A549 (cell line): ENCODE data around the gene PTGDS. TPM values are rescaled to one million over a fixed set of nuclear protein-coding genes. Genes with fewer than 3 reads are reported as not detected.

Experiments
- ATAC-seq, 2 experiments: fragments of 200-7000 bp in 1 of 2; fragments of >200 bp in 1 of 2; cut with Nextera tagmentation in 1 of 2; cut with Tn5 transposase in 1 of 2; 3 replicates each; pipeline versions ENCODE4 v1.8.0 to v1.9.1; 2018 to 2020; ENCODE audit warnings: mild to moderate bottlenecking in 1 of 2, moderate library complexity in 1 of 2
- CTCF ChIA-PET: fragments of 300-600 bp; sonication (Branson Sonifier 250); formaldehyde crosslinking; extraction: SDS; loops from one replicate; lab custom pipeline; 2021; ENCODE audit warnings: antibody characterized with exemption, inconsistent platforms; lab: Yijun Ruan, JAX
- POLR2A ChIA-PET: fragments of 350-600 bp; formaldehyde crosslinking; extraction: SDS; loops from one replicate; lab custom pipeline; 2021; ENCODE audit warnings: antibody characterized with exemption, inconsistent platforms; lab: Yijun Ruan, JAX
- DNase-seq, 2 experiments: peaks; one replicate each; pipeline versions ENCODE4 v3.0.0 to v3.0.0-alpha.2; 2011 to 2016; ENCODE audit warnings: low read depth in 1 of 2, low spot score in 1 of 2
- FAIRE-seq: peaks from 2 replicates; lab custom pipeline; 2011; peaks lifted over from hg19 to GRCh38; lab: Jason Lieb, UNC
- H3K27ac ChIP-seq, 2 experiments: fragments of >200 bp; sonication (Bioruptor Twin); formaldehyde crosslinking; 3 replicates each; pipeline ENCODE4 v1.5.1; 2016 to 2017
- H3K4me1 ChIP-seq: fragments of >200 bp; sonication (Bioruptor Twin); formaldehyde crosslinking; 3 replicates; pipeline ENCODE4 v1.6.1; 2016
- H3K4me2 ChIP-seq: fragments of >200 bp; sonication (Bioruptor Twin); formaldehyde crosslinking; 3 replicates; pipeline ENCODE4 v1.6.1; 2016
- H3K4me3 ChIP-seq: fragments of >200 bp; sonication (Bioruptor Twin); formaldehyde crosslinking; 3 replicates; pipeline ENCODE4 v1.5.1; 2016
- H3K9me3 ChIP-seq: fragments of >200 bp; sonication (Bioruptor Twin); formaldehyde crosslinking; 3 replicates; pipeline ENCODE4 v1.6.1; 2016
- BCL3 ChIP-seq: fragments of >200 bp; sonication (Bioruptor Twin); formaldehyde crosslinking; IDR thresholded peaks from 3 replicates; pipeline ENCODE4 v1.6.1; 2016
- BHLHE40 ChIP-seq: IDR thresholded peaks from 2 replicates; pipeline ENCODE4 v1.6.1; 2012; ENCODE audit warnings: low read depth, low read length, inconsistent platforms
- CHD4 ChIP-seq: fragments of 200-600 bp; sonication (generic); IDR thresholded peaks from 2 replicates; pipeline ENCODE4 v1.6.1; 2016; ENCODE audit warnings: antibody characterized with exemption, mild to moderate bottlenecking, borderline replicate concordance
- EHMT2 ChIP-seq: fragments of 200-600 bp; sonication (generic); IDR thresholded peaks from 2 replicates; pipeline ENCODE4 v1.6.1; 2016; ENCODE audit warnings: antibody characterized with exemption, low read depth, mild to moderate bottlenecking, moderate library complexity
- EP300 ChIP-seq, 2 experiments: fragments of >200 bp; sonication (Bioruptor Twin); formaldehyde crosslinking; IDR thresholded peaks; 2 replicates in 1 of 2; 3 replicates in 1 of 2; pipeline ENCODE4 v1.6.1; 2016 to 2017
- ESRRA ChIP-seq: fragments of 150-350 bp; IDR thresholded peaks from 2 replicates; pipeline ENCODE4 v1.6.1; 2014; ENCODE audit warnings: mild to moderate bottlenecking, low read length, borderline replicate concordance
- FOSB ChIP-seq: fragments of 250-450 bp; sonication (Bioruptor Pico); IDR thresholded peaks from 2 replicates; pipeline ENCODE4 v1.5.0; 2020; ENCODE audit warnings: mild to moderate bottlenecking, moderate library complexity
- HEYL ChIP-seq: fragments of 250-450 bp; sonication (Bioruptor Pico); IDR thresholded peaks from 2 replicates; pipeline ENCODE4 v1.8.0; 2021; ENCODE audit warnings: mild to moderate bottlenecking, moderate library complexity
- HOXA7 ChIP-seq: fragments of 250-450 bp; sonication (Bioruptor Pico); IDR thresholded peaks from 2 replicates; pipeline ENCODE4 v1.5.0; 2020; ENCODE audit warnings: mild to moderate bottlenecking, moderate library complexity
- JUNB ChIP-seq: fragments of >200 bp; sonication (Bioruptor Twin); formaldehyde crosslinking; IDR thresholded peaks from 2 replicates; pipeline ENCODE4 v1.6.1; 2016
- NFE2L2 ChIP-seq: fragments of 150-350 bp; conservative IDR thresholded peaks from 2 replicates; pipeline ENCODE4 v1.6.1; 2014; ENCODE audit warnings: low read length
- PHF8 ChIP-seq: fragments of 200-600 bp; sonication (generic); IDR thresholded peaks from 2 replicates; pipeline ENCODE4 v1.6.1; 2016; ENCODE audit warnings: low read depth, mild to moderate bottlenecking, antibody characterized with exemption, moderate library complexity, borderline replicate concordance
- POLR2A ChIP-seq: IDR thresholded peaks from 2 replicates; pipeline ENCODE4 v1.6.1; 2012; ENCODE audit warnings: mild to moderate bottlenecking, low read length
- RAD21 ChIP-seq, 2 experiments: fragments of >200 bp in 1 of 2; sonication (Bioruptor Twin) in 1 of 2; formaldehyde crosslinking in 1 of 2; IDR thresholded peaks in 1 of 2; conservative IDR thresholded peaks in 1 of 2; 2 replicates in 1 of 2; 3 replicates in 1 of 2; pipeline ENCODE4 v1.6.1; 2012 to 2018; ENCODE audit warnings: inconsistent platforms in 1 of 2
- RNF2 ChIP-seq: fragments of 200-600 bp; sonication (generic); IDR thresholded peaks from 2 replicates; pipeline ENCODE4 v1.6.1; 2016; ENCODE audit warnings: low read depth, mild to moderate bottlenecking, antibody characterized with exemption, moderate library complexity, borderline replicate concordance
- SMC3 ChIP-seq: fragments of >200 bp; sonication (Bioruptor Twin); formaldehyde crosslinking; IDR thresholded peaks from 3 replicates; pipeline ENCODE4 v1.6.1; 2018; ENCODE audit warnings: inconsistent platforms
- TFCP2L1 ChIP-seq: fragments of 250-450 bp; sonication (Bioruptor Pico); IDR thresholded peaks from 2 replicates; pipeline ENCODE4 v1.5.0; 2021; ENCODE audit warnings: mild to moderate bottlenecking
- TP53 ChIP-seq: fragments of 250-450 bp; sonication (Bioruptor Pico); IDR thresholded peaks from 2 replicates; pipeline ENCODE4 v1.5.0; 2021; ENCODE audit warnings: mild to moderate bottlenecking, moderate library complexity
- ZC3H11A ChIP-seq: fragments of 450-650 bp; IDR thresholded peaks from 2 replicates; pipeline ENCODE4 v1.6.1; 2014; ENCODE audit warnings: antibody characterized with exemption, mild to moderate bottlenecking
- ZFP36 ChIP-seq: fragments of 450-650 bp; IDR thresholded peaks from 2 replicates; pipeline ENCODE4 v1.6.1; 2014; ENCODE audit warnings: borderline replicate concordance; ENCODE audit not compliant: partially characterized antibody
- WGBS: methylation state at CpG from one replicate; pipeline ENCODE4 v1.1.6; 2017; ENCODE audit errors: missing lambda C conversion rate; 5-methylcytosine and 5-hydroxymethylcytosine counted together
- polyA plus RNA-seq, 4 experiments: library from polyadenylated mRNA; depleted of rRNA in 3 of 4; stranded (reverse); fragments of >200 nt; fragmentation: RNase III in 1 of 4; extraction: RNeasy Plus Mini Kit Qiagen cat#74134 plus additional on column Dnase treatment in 1 of 4; gene quantifications; 2 replicates in 3 of 4; 3 replicates in 1 of 4; pipeline ENCODE4 v1.2.3, GENCODE V29; 2011 to 2017
- TF ChIP-seq, protein P1 (sequence below): fragments of 150-350 bp; IDR thresholded peaks from 2 replicates; pipeline ENCODE4 v1.6.1; 2014; ENCODE audit warnings: low read depth, mild to moderate bottlenecking, low read length
- TF ChIP-seq, protein P2 (sequence below): IDR thresholded peaks from 2 replicates; pipeline ENCODE4 v1.6.1; 2012

Gene PTGDS
- polyA plus RNA-seq, 2 of the 4 experiments (the other 2 are of a cell fraction) = 0.26 to 0.31 TPM

- H3K27ac ChIP-seq = no peak overlapping the region
- 93% methylated on average over 26 of the region's 33 CpGs for WGBS
- H3K9me3 ChIP-seq = no peaks in the 10 kb centered on the region
- H3K4me1 ChIP-seq = peaks cover 10% of the 10 kb centered on the region; the same call in 1 of the 3 replicates
- no peak for FAIRE-seq
- no peak for ATAC-seq
- ChIA-PET POLR2A (no interaction called here), CTCF (interaction anchor here (3.6 kb wide), 1 partner anchor 43 kb away, joined by 23 read pairs; the partner anchor contains the start of gene ABCA2)
- no peak overlapping the region for H3K4me3 ChIP-seq
- no peak for DNase-seq
- no peak overlapping the region for H3K4me2 ChIP-seq
- TF ChIP-seq, protein P1, sequence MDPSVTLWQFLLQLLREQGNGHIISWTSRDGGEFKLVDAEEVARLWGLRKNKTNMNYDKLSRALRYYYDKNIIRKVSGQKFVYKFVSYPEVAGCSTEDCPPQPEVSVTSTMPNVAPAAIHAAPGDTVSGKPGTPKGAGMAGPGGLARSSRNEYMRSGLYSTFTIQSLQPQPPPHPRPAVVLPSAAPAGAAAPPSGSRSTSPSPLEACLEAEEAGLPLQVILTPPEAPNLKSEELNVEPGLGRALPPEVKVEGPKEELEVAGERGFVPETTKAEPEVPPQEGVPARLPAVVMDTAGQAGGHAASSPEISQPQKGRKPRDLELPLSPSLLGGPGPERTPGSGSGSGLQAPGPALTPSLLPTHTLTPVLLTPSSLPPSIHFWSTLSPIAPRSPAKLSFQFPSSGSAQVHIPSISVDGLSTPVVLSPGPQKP = no peak
- TF ChIP-seq CHD4 (no peak), EHMT2 (no peak), BHLHE40 (no peak), NFE2L2 (no peak), JUNB (no peak), HOXA7 (no peak), BCL3 (no peak), HEYL (CRISPR knock-in tag) (no peak), POLR2A (no peak), RAD21 (conservative IDR thresholded peaks at IDR 0.05 in 1 of 2, IDR thresholded peaks at IDR 0.05 in 1 of 2) (no peak), TFCP2L1 (CRISPR knock-in tag) (no peak), SMC3 (no peak), ZFP36 (no peak), TP53 (CRISPR knock-in tag) (no peak), FOSB (CRISPR knock-in tag) (no peak), PHF8 (no peak), RNF2 (no peak), EP300 (IDR thresholded peaks at IDR 0.05) (no peak)
- TF ChIP-seq, protein P2, sequence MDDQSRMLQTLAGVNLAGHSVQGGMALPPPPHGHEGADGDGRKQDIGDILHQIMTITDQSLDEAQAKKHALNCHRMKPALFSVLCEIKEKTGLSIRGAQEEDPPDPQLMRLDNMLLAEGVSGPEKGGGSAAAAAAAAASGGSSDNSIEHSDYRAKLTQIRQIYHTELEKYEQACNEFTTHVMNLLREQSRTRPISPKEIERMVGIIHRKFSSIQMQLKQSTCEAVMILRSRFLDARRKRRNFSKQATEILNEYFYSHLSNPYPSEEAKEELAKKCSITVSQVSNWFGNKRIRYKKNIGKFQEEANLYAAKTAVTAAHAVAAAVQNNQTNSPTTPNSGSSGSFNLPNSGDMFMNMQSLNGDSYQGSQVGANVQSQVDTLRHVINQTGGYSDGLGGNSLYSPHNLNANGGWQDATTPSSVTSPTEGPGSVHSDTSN = no peak
Measured at GRCh38 chr9:136985853-136986252, 8.5 kb downstream of the PTGDS start.

- TF ChIP-seq ZC3H11A (no peak), ESRRA (no peak)
- ChIA-PET CTCF (interaction anchor here (0.6 to 3.6 kb wide), 7 partner anchors 8 to 238 kb away, joined by 3 to 23 read pairs (median 3); partner anchors contain the start of gene ABCA2), POLR2A (no interaction called here)
- Histone ChIP-seq H3K4me1 (peaks cover 25% of the 10 kb centered on the region; the same call in 2 of the 3 replicates), H3K27ac (peak overlapping the region in 1 of 2 experiments; percentile 14; a peak in 1 of 6 replicates), H3K4me2 (no peak overlapping the region), H3K4me3 (no peak overlapping the region), H3K9me3 (peaks cover 3% of the 10 kb centered on the region; the same call in 1 of the 3 replicates)
- 95% methylated on average over 4 of the region's 4 CpGs for WGBS
- FAIRE-seq (no peak), ATAC-seq (no peak), DNase-seq (no peak)
Measured at GRCh38 chr9:136988872-136989271, 11.6 kb downstream of the PTGDS start.
